ENCODE results near the gene ANTXR1. TPM values are rescaled to one million over a fixed set of nuclear protein-coding genes. Genes with fewer than 3 reads are reported as not detected.

ANTXR1 gene
- total RNA-seq, 1 donor from 2014 or later, result 35.5 TPM

- no peaks in the 10 kb centered on the region for H3K27me3 ChIP-seq (ENCODE audit: control insufficient read depth, insufficient read depth, low read length)
- no peak for DNase-seq (ENCODE audit: low read depth)
- no peaks in the 10 kb centered on the region for H3K36me3 ChIP-seq (ENCODE audit: control insufficient read depth, insufficient read depth, low read length)
- no peak for TF ChIP-seq CTCF (IDR thresholded peaks at IDR 0.05; ENCODE audit: insufficient read depth, low read length, poor library complexity, severe bottlenecking)
- H3K4me3 ChIP-seq (ENCODE audit: low read depth, low read length), result no peak overlapping the region
Observed at GRCh38 chr2:69188182-69188900, 175.4 kb downstream of the ANTXR1 start.

GRCh38 chr2:69190743-69191404 lies 177.9 kb downstream of the ANTXR1 start:
- H3K27me3 ChIP-seq (ENCODE audit: control insufficient read depth, insufficient read depth, low read length), result no peaks in the 10 kb centered on the region
- no peak overlapping the region for H3K4me3 ChIP-seq (ENCODE audit: low read depth, low read length)
- H3K36me3 ChIP-seq (ENCODE audit: control insufficient read depth, insufficient read depth, low read length), result no peaks in the 10 kb centered on the region
- no peak for TF ChIP-seq CTCF (IDR thresholded peaks at IDR 0.05; ENCODE audit: insufficient read depth, low read length, poor library complexity, severe bottlenecking)
- DNase-seq (ENCODE audit: low read depth), result no peak

GRCh38 chr2:69191634-69192033 lies 178.7 kb downstream of the ANTXR1 start:
- TF ChIP-seq CTCF (IDR thresholded peaks at IDR 0.05; ENCODE audit: insufficient read depth, low read length, poor library complexity, severe bottlenecking), result no peak

GRCh38 chr2:69192176-69192945 lies 179.4 kb downstream of the ANTXR1 start:
- H3K4me3 ChIP-seq (ENCODE audit: low read depth, low read length), result no peak overlapping the region
- H3K36me3 ChIP-seq (ENCODE audit: control insufficient read depth, insufficient read depth, low read length), result no peaks in the 10 kb centered on the region
- H3K27me3 ChIP-seq (ENCODE audit: control insufficient read depth, insufficient read depth, low read length), result no peaks in the 10 kb centered on the region
- TF ChIP-seq CTCF (IDR thresholded peaks at IDR 0.05; ENCODE audit: insufficient read depth, low read length, poor library complexity, severe bottlenecking), result no peak
- DNase-seq (ENCODE audit: low read depth), result no peak

More at GRCh38 chr2:69191634-69192033, 178.7 kb downstream of the ANTXR1 start:
- no peaks in the 10 kb centered on the region for H3K27me3 ChIP-seq (ENCODE audit: control insufficient read depth, insufficient read depth, low read length)
- DNase-seq (ENCODE audit: low read depth), result no peak
- H3K4me3 ChIP-seq (ENCODE audit: low read depth, low read length), result no peak overlapping the region
- H3K36me3 ChIP-seq (ENCODE audit: control insufficient read depth, insufficient read depth, low read length), result no peaks in the 10 kb centered on the region

GRCh38 chr2:69195706-69196105 lies 182.7 kb downstream of the ANTXR1 start:
- no peaks in the 10 kb centered on the region for H3K27me3 ChIP-seq (ENCODE audit: control insufficient read depth, insufficient read depth, low read length)
- no peak for DNase-seq (ENCODE audit: low read depth)
- H3K4me3 ChIP-seq (ENCODE audit: low read depth, low read length), result no peak overlapping the region
- no peaks in the 10 kb centered on the region for H3K36me3 ChIP-seq (ENCODE audit: control insufficient read depth, insufficient read depth, low read length)
- no peak for TF ChIP-seq CTCF (IDR thresholded peaks at IDR 0.05; ENCODE audit: insufficient read depth, low read length, poor library complexity, severe bottlenecking)

Data from kidney epithelial cell (primary cell).